Eye (tissue), 1 donor: ENCODE data around the gene AOC2.
"Not testable (repeated sequence)": the region's sequence is repeated elsewhere in the genome, so short reads cannot be mapped to it uniquely, and the experiment has no call there.

Experiments
- DNase-seq: peaks from one replicate; pipeline ENCODE4 v3.0.0-alpha.2; 2015

The AOC2 gene

DNA sequence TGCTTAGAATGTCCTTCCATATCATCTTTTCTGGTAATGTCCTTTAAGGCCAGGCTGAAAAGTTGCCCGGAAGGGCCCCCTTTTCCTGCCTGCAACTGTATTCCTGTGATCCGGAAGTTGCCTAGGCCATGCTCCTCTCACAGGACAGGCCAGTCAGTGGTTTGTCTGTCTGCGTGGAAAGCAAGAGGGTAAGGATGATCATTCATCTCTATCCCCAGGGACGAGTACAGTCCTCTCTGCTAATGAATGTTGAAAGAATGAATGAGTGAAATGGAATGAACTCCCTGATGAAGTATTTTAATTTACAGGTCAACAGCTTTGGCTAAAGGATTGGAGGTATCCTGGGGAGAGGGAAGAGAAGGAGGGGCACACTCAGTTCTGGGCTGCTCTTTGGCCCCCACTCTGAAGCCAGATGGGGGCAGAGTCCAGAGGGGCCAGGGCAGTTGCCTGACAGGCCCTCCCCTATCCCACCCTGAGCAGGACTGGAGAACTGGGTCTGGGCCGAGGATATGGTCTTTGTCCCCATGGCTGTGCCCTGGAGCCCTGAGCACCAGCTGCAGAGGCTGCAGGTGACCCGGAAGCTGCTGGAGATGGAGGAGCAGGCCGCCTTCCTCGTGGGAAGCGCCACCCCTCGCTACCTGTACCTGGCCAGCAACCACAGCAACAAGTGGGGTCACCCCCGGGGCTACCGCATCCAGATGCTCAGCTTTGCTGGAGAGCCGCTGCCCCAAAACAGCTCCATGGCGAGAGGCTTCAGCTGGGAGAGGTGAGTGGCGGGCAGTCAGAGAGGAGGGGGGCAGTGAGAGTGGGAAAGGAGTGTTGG, 9.8 kb downstream of the AOC2 start:
- no peak for DNase-seq

DNA sequence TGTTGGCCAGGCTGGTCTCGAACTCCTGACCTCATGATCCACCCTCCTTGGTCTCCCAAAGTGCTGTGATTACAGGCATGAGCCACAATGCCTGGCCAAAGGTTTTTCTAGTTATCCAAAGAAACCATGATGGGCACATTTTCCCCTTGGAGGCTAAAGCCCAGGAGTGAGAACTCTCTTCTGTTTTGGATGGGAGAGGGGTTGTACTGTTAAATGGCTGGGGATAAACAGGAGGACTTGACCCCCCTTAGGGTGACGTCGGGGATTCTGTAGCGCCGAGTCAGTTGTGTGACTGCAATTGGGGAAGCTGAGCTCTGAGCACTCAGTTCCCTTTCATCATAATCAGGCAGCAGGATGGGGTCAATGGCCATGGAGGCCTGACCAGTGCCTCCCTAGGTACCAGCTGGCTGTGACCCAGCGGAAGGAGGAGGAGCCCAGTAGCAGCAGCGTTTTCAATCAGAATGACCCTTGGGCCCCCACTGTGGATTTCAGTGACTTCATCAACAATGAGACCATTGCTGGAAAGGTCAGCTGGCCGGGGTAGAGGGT, 10.7 kb downstream of the AOC2 start:
- DNase-seq: no peak

- DNase-seq: not testable (repeated sequence)
Observed at GRCh38 chr17:42856093-42856492, 11.7 kb downstream of the AOC2 start.

DNA sequence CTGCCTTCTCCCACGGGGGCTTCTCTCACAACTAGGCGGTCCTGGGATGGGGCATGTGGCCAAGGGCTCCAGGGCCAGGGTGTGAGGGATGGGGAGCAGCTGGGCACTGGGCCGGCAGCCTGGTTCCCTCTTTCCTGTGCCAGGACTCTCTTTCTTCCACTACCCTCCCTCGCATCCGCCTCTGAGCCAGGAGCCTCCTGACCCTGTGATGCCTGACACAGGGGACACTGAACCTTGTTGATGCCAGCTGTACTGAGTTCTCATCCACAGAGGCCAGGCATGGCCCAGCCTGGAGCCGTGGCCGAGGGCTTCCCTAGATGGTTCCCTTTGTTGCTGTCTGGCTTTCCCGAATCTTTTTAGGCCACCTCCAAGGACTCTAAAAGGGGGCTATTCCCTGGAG, 12.1 kb downstream of the AOC2 start:
- DNase-seq: not testable (repeated sequence)

DNA sequence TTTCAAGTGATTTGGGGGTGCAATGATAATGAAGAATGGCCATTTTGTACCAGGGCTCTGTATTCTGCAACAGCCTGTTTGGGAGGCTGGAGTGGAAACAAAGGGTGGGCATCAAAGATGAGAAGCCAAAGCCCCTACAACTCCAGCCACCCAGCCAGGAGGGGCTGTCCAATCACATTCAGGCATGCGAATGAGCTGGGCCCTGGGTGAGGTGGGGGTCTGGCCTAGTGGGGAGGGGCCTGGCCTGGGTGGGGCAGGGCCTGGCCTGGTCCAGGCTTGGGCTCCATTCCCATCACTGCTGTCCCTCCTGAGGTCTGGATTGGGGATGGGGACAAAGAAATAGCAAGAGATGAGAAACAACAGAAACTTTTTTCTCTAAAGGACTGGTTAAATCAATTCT, 13.0 kb downstream of the AOC2 start:
- no peak for DNase-seq

DNA sequence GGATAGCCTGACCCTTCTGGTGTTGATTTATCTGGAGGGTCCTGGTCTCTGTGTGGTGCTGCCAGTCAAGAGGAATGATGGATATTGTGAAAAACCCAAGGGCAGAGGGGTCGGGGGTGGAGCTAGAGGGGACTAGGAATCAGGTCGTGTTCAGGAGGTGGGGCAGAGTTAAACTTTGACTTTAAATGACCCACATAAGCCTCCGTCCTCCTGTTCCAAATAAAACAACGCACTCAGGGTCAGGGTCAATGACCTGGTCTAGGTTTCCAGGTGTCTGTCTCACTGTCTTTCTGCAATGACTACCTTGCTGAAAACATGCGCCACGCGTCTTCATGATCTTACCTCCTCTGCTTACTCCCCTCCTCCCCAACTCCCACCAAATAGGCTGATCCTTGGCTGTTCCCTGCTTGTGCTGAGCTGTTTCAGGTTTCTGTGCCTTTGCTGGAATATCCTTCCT, 21.3 kb downstream of the AOC2 start:
- no peak for DNase-seq

GRCh38 chr17:42866216-42866615, 21.8 kb downstream of the AOC2 start:
- DNase-seq: no peak

- no peak for DNase-seq
Observed at GRCh38 chr17:42866631-42867575, 22.5 kb downstream of the AOC2 start.

DNA sequence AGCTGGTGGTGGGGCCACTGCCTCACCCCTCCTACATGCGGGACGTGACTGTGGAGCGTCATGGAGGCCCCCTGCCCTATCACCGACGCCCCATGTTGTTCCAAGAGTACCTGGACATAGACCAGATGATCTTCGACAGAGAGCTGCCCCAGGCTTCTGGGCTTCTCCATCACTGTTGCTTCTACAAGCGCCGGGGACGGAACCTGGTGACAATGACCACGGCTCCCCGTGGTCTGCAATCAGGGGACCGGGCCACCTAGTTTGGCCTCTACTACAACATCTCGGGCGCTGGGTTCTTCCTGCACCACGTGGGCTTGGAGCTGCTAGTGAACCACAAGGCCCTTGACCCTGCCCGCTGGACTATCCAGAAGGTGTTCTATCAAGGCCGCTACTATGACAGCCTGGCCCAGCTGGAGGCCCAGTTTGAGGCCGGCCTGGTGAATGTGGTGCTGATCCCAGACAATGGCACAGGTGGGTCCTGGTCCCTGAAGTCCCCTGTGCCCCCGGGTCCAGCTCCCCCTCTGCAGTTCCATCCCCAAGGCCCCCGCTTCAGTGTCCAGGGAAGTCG, 23.4 kb downstream of the AOC2 start:
- not testable (repeated sequence) for DNase-seq

GRCh38 chr17:42868338-42868737, 24.0 kb downstream of the AOC2 start:
- no peak for DNase-seq

GRCh38 chr17:42871647-42872046, 27.3 kb downstream of the AOC2 start:
- no peak for DNase-seq

GRCh38 chr17:42872251-42872965, 28.0 kb downstream of the AOC2 start:
- no peak for DNase-seq

GRCh38 chr17:42873315-42873714, 28.9 kb downstream of the AOC2 start:
- DNase-seq: no peak

DNA sequence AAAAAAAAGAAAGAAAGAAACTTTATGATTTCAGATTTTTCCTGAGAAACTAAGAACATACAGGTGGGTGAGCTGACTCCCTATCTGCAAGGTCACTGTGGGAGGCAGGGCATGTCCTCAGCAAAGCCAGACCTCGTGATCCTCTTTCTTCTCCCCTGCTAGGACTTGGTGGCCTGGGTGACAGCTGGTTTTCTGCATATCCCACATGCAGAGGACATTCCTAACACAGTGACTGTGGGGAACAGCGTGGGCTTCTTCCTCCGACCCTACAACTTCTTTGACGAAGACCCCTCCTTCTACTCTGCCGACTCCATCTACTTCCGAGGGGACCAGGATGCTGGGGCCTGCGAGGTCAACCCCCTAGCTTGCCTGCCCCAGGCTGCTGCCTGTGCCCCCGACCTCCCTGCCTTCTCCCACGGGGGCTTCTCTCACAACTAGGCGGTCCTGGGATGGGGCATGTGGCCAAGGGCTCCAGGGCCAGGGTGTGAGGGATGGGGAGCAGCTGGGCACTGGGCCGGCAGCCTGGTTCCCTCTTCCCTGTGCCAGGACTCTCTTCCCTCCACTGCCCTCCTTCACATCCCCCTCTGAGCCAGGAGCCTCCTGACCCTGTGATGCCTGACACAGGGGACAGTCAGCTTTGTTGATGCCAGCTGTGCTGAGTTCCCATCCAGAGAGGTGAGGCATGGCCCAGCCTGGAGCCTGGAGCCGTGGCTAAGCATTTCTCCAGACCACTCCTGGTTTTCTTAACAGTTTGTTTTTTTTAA, 29.7 kb downstream of the AOC2 start:
- not testable (repeated sequence) for DNase-seq

DNA sequence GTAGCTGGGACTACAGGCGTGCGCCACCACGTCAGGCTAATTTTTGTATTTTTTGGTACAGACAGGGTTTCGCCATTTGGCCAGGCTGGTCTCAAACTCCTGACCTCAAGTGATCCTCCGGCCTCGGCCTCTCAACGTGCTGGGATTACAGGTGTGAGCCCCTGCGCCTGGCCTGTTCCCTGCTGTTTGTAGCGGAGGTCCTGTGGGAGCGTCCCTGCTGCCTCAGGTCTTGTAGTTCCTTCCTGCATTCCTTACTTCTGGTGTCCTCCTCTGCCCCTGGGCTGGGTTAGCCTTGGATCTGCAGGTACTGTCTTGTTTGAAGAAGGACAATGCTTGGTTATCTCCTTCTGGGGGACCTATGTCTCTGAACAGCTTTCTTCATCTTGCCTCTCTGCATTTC, 32.7 kb downstream of the AOC2 start:
- no peak for DNase-seq

- no peak for DNase-seq
Observed at GRCh38 chr17:42878123-42878880, 33.9 kb downstream of the AOC2 start.

GRCh38 chr17:42878924-42879595, 34.7 kb downstream of the AOC2 start:
- DNase-seq: no peak

GRCh38 chr17:42879596-42879985, 35.2 kb downstream of the AOC2 start:
- DNase-seq: no peak

GRCh38 chr17:42880776-42881310, 36.5 kb downstream of the AOC2 start:
- no peak for DNase-seq

GRCh38 chr17:42881706-42882105, 37.3 kb downstream of the AOC2 start:
- not testable (repeated sequence) for DNase-seq
